ENCODE data around the gene CEP170B. TPM values are rescaled to one million over a fixed set of nuclear protein-coding genes. Genes with fewer than 3 reads are reported as not detected.

CEP170B gene
- 17.5 and 17.8 TPM in 2 replicates for total RNA-seq

DNA sequence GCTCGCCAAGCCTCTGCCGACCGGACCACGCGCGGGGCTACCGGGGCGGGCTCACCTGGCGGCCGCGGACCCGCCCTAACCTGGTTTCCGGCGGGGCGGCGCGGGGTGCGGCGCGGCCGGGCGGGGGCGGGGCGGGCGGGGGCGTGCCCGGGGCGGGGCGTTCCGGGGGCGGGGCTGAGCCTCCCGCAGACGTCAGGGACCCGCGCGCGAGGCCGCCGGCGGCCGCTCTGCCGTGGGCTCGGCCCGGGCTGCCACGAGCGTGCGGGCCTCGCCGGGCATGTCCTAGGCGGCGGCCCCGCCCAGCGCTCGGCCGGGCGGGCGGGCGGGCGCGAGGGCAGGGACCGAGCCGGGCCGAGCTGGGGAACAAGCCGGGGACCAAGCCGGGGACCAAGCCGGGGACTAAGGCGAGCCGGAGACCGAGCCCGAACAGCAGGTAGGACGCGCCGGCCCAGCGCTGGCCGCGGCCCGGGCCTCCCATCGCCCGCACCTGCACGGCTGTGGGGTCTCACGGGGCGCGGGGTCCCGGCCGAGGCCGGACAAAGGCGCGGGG lies at the start of gene CEP170B:
TSS of gene CEP170B (plus strand) at position 188 of the 550 bp plus-strand sequence. CDS start 3,183 bp downstream, outside the sequence.

DNA sequence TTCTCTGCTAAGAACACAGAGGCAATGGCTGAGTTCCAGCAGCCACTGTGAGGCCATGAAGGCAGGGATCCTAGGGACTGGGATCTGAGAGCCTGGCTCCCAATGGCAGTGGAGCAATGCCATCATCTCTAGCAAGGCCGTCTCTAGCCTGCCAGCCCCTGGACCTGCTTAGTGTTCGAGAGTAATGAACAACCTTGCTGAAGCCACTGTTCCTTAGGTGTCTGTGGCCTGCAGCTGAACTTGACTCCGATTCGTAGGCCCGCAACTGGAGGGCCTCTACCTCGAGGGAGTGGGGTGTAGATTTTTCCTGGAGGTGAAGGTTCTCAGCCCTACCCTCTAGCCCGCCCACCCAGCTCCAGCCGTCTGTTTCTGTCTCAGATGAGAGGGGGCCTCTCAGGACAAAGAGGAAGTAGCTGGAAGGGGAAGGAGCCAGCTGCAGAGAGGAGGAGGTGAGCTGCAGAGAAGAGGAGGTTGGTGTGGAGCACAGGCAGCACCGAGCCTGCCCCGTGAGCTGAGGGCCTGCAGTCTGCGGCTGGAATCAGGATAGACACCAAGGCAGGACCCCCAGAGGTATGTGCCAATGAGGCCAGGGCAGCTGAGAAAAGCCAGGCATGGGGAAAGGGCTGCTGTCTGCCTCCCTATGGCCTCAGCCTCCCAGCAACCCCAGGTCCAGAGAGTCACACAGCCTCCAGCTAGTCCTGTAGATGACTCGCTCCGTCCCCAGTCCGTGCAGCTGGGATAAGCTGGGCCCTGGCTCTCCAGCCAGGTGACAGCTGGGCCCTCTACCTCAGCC lies 59.5 kb downstream of the CEP170B start, which contains the start of gene PLD4:
TSS of gene PLD4 (plus strand) at position 459 of the 793 bp plus-strand sequence. CDS start 2,262 bp downstream, outside the sequence.

Other genes with a start within 250 kb of the CEP170B start
- 51.7 and 52.7 TPM in 2 replicates for gene INF2, start 175.7 kb upstream of the CEP170B start, total RNA-seq
- gene ADSS1, start 141.0 kb upstream of the CEP170B start, total RNA-seq, result 6.3 and 13.0 TPM in 2 replicates
- gene SIVA1, start 112.1 kb upstream of the CEP170B start, total RNA-seq, result 184 and 211 TPM in 2 replicates
- gene AKT1, start 69.5 kb upstream of the CEP170B start, total RNA-seq, result 115 and 128 TPM in 2 replicates
- 3.1 and 3.4 TPM in 2 replicates for gene ZBTB42, start 64.2 kb upstream of the CEP170B start, total RNA-seq
- not detected in 2 replicates for gene PLD4, start 59.6 kb downstream of the CEP170B start, total RNA-seq
- gene AHNAK2, start 113.1 kb downstream of the CEP170B start, total RNA-seq, result 28.5 and 28.7 TPM in 2 replicates
- gene CLBA1, start 120.5 kb downstream of the CEP170B start, total RNA-seq, result 4.9 and 11.5 TPM in 2 replicates
- gene CDCA4, start 155.8 kb downstream of the CEP170B start, total RNA-seq, result 11.4 and 11.5 TPM in 2 replicates
- gene GPR132, start 200.2 kb downstream of the CEP170B start, total RNA-seq, result not detected in 2 replicates